CD4-positive, alpha-beta T cell treated with Interleukin-2 at 100 ng/mL for 4 hours (primary cell): Measurements from ENCODE around the gene IL22RA1.

ENCODE experiments used
- DNase-seq: peaks from one replicate; pipeline ENCODE4 v3.0.0-alpha.2; 2020; ENCODE audit warnings: low spot score

IL22RA1 gene

DNA sequence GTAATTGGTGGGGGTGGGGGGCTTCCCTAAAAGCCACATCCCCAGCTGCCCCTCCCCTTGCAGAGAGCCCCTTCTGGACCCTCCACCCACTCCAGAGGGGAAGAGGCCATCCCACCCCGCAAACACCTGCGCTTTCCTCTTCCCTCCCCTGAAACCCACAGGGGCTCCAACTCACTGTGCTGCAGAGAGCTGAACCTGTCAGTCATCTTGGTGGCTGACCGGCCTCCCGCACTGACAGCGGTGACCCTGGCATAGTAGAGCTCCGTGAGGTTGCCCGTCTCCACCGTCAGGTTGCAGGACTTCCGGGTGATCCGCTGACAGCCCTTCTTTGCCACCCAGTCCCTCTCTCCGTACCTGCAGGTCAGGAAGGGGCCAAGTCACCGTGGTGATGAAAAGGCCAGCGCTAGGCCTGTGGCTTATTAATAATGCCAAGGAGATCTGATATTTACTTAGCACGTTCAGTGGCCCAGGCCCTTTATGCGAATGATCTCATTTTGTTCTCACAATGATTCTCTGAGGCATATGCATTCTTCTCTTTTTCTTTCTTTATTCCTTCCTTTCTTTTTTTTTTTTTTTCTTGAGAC is 5.9 kb downstream of the IL22RA1 start:
- no peak for DNase-seq

DNA sequence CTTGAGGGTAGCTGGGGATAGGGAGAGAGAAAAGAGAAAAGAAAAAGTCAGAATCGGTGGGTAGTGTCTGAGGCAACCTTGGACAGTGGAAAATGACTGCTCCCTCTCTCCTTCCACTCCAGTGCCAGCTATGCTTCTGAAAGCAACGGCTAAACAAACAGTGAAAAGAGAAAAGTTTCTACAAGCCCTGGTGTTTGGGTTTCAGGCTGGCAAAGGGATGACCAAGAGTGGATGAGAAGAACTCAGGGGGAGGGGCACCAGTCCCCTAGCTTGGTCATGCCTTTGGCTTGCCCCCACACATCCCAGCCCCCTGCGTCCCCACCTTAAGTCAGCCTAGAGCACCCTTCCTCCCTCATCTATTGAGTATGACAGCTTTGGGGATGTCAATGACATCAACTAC is 8.6 kb downstream of the IL22RA1 start:
- DNase-seq: no peak

DNA sequence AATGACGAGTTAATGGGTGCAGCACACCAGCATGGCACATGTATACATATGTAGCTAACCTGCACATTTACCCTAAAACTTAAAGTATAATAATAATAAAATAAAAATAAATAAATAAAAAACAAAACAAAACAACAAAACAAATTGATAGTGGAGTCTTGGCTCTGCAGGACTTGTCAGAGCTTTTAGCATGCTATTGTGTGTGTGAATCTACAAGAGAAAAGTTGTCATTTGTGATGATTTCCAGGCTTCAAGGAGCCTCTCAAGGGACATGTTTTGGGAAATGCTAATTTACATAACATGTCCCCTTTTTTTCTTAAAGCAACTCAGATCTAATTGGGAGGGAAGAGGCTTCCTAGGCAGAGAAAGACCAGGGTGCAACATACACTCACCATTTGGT is 9.1 kb downstream of the IL22RA1 start:
- no peak for DNase-seq

GRCh38 chr1:24130385-24130784 is 12.6 kb downstream of the IL22RA1 start:
- DNase-seq: no peak

- DNase-seq: no peak
Observed at GRCh38 chr1:24127801-24128363, 15.1 kb downstream of the IL22RA1 start.

DNA sequence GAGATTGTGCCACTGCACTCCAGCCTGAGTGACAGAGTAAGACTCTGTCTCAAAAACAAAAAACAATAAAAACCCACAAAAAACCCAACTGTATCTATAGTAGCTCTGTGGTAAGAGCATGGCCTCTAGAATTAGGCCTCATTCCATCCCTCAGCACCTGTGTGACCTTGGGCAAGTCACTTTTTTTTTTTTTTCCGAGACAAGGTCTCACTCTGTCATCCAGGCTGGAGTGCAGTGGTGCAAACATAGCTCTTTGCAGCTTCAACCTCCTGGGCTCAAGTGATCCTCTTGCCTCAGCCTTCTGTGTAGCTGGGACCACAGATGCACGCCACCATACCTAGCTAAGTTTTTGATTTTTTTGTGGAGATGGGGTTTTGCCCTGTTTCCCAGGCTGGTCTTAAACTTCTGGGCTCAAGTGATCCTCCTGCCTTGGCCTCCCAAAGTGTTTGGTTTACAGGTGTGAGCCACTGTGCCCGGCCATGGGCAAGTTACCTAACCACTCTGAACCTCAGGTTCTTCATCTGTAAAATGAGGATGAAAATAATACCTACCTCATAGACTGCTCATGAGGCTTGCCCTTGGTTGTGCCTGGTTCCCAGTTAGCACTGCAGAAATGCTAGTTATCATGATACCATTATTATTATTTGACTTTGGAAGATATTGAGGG is 15.7 kb downstream of the IL22RA1 start:
- DNase-seq: no peak

GRCh38 chr1:24126672-24127023 is 16.3 kb downstream of the IL22RA1 start:
- DNase-seq: no peak

DNA sequence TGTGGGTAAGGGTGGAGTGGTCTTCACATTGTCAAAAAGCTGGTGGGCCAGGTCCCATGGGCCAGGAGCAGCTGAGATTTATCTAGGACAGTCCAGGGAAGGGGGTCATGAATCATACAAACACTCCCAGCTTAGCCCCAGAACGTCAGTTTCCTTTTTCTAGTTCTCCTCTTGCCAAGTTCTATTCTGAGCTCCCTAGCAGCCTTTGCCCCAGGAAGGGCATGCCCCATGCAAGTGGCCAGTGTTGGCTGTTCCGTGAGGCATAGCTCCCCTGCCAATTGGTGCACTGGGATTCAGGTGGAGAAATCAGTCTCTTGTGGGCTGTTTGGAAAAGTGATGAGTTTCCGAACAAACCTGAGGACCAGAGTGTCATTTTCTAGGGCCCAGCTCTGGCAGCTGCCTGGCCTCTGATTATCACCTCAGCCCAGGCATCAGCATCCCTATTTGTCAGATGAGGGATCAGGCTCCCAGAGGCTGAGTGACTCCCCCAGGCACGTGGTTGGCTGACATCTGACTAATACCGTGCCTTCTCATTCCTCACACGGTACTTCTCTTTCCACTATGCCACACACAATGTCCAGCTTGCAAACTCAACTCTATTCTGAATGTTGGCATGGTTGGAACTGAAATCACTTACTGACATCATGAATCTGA is 16.8 kb downstream of the IL22RA1 start:
- no peak for DNase-seq

GRCh38 chr1:24125456-24125855 is 17.5 kb downstream of the IL22RA1 start:
- no peak for DNase-seq

DNA sequence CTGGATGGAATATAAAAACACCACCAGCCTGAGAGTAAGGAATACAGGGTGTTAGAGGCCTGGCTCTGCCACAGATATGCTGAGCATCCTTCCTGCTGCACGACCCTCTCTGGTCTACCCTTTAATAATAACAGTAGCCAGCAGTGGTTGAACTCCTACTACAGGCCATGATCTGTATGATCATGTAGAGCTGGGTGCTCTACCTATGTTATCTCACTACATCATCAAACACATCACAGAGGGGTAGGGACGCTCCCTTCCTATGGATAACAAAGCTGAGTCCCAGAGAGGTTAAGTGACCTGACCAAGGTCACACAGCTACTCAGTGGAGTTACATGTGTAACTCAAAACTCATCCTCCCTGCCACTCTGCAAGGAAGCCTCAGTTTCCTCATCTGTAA is 18.0 kb downstream of the IL22RA1 start:
- DNase-seq: no peak

- DNase-seq: no peak
Observed at GRCh38 chr1:24123611-24124010, 19.3 kb downstream of the IL22RA1 start.

- DNase-seq: no peak
Observed at GRCh38 chr1:24122776-24123175, 20.2 kb downstream of the IL22RA1 start.

GRCh38 chr1:24121406-24121805 is 21.5 kb downstream of the IL22RA1 start:
- no peak for DNase-seq

DNA sequence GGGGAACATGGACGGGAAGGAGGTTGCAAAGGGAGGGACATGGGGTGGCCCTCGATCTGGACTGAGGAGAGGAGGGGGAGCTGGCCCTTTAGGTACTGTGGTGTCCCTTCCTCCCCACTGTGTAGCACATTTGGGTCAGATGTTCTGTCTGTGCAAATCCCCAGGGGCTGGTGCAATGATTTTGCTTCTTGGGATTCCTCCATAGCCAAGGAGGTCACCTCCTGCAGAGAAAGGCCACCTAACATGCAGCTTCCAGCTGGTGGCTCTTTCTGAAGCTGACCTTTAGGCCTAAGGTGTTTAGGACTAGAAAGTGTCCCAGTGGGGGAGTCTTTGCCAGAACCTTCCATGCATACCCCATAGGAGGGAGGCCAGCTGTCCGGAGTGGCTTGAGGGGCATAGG is 22.0 kb downstream of the IL22RA1 start:
- DNase-seq: no peak

DNA sequence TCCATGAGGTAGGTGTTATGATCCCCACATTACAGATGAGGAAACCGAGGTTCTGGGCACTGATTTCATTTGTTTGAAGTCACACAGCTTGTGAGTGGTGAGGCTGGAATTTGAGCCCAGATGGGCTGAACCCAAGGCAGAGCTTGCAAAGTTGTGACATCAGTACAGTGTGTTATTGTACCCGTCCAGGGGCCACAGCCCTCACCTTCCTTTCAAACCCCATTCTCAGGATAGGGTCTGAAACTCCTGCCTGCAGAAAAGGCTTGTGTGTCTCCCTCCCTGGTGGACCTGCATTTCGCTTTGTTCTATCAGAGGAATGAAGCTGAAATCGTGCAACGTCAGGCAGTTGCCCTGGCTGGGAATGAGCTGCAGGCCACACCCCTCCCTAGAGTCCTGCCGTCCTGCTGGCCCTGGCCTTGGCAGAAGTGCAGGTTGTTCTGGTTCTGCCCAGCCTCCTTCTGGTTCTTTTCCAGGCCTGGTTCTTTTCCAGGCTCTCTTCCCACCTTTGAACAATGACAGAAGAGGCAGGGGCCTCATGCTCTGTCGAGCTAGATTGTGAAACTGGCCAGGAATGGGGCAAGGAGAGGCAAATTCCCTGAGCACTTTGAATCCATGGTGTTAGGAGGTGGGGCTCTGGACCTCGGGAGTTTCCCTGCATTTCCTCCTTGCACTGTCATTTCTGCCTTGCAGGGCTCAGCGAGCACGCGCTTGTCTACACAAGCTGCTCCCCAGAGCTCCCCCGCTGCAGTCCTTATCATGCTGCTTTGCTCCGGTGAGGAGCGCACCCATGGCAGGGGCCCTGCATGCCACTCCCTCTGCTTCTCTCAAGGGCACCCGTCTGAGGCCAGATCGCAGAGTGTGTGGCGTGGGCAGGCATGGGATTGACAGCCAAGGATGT is 22.8 kb downstream of the IL22RA1 start:
- DNase-seq: no peak

GRCh38 chr1:24119489-24119858 is 23.5 kb downstream of the IL22RA1 start:
- DNase-seq: no peak

- no peak for DNase-seq
Observed at GRCh38 chr1:24118410-24119242, 24.3 kb downstream of the IL22RA1 start.

DNA sequence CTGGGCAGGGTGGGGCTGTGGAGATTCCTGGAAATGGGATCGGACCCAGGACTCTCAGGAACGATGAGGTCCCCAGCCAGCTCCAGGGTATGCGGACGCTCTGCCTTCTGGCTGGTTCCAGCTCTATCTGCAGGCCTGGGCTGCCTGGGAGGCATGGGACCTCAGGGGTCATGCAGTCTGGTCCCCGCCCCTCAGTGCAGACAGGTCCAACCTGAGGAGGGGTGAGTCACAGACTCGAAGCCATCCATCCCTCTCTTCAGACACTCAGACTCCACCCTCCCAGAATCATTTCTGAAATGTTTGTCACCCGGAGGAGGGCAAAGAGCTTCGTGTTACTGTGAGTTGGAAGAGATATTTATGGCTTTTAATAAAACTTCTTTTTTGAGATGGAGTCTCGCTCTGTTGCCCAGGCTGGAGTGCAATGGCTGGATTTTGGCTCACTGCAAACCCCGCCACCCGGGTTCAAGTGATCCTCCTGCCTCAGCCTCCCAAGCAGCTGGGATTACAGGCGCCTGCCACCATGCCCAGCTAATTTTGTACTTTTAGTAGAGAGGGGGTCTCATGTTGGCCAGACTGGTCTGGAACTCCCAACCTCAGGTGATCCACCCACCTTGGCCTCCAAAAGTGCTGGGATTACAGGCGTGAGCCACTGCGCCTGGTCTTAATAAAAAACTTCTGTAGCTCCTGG is 25.1 kb downstream of the IL22RA1 start:
- DNase-seq: no peak

GRCh38 chr1:24117132-24117531 is 25.8 kb downstream of the IL22RA1 start:
- DNase-seq: no peak

- DNase-seq: no peak
Observed at GRCh38 chr1:24114753-24115152, 28.2 kb downstream of the IL22RA1 start.

DNA sequence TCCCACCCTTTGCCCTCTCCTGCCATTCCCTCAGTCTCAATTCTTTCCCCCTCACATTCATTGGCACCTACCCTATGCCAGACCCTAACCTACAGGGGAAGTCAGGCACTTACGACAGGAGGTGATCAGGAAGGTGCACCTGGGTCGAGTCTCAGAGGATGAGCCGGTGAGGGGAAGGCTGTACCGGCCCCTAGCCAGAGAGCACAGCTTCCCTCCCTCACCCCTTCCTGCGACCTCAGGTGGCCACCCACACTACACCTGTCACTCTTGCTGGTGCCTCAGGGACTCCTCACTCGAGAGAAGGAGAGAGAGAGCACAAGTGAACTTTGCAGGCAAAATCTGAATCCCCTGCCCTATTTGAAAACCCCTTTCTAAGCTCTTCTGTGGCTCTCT is 29.3 kb downstream of the IL22RA1 start:
- no peak for DNase-seq
